IPS DF 19.7 (cell line): ENCODE results near the gene MAP3K3.

Experiments used
- DNase-seq: peaks from one replicate; pipeline ENCODE4 v3.0.0-alpha.2; 2013; ENCODE audit warnings: low read depth, low spot score

The MAP3K3 gene

GRCh38 chr17:63622574-63623390, 565 bp downstream of the MAP3K3 start:
- DNase-seq, result no peak

GRCh38 chr17:63623786-63624530, 1.7 kb downstream of the MAP3K3 start:
- DNase-seq, result no peak

- DNase-seq, result no peak
These were observed 2.3 kb downstream of the MAP3K3 start for GRCh38 chr17:63624531-63624880.

- no peak for DNase-seq
These were observed 4.4 kb downstream of the MAP3K3 start for GRCh38 chr17:63626551-63627180.

GRCh38 chr17:63629627-63630026, 7.4 kb downstream of the MAP3K3 start:
- DNase-seq, result no peak

GRCh38 chr17:63631062-63631461, 8.8 kb downstream of the MAP3K3 start:
- DNase-seq, result no peak

- DNase-seq, result no peak
These were observed 9.4 kb downstream of the MAP3K3 start for GRCh38 chr17:63631626-63632025.

- DNase-seq, result no peak
These were observed 11.5 kb downstream of the MAP3K3 start for GRCh38 chr17:63633742-63634141.

GRCh38 chr17:63634163-63634562, 11.9 kb downstream of the MAP3K3 start:
- no peak for DNase-seq

- no peak for DNase-seq
These were observed 12.6 kb downstream of the MAP3K3 start for GRCh38 chr17:63634816-63635215.

- DNase-seq, result no peak
These were observed 13.1 kb downstream of the MAP3K3 start for GRCh38 chr17:63635290-63635689.

- no peak for DNase-seq
These were observed 13.6 kb downstream of the MAP3K3 start for GRCh38 chr17:63635787-63636186.

GRCh38 chr17:63639125-63639524, 16.9 kb downstream of the MAP3K3 start:
- DNase-seq, result no peak

GRCh38 chr17:63640038-63640437, 17.8 kb downstream of the MAP3K3 start:
- no peak for DNase-seq

- no peak for DNase-seq
These were observed 19.7 kb downstream of the MAP3K3 start for GRCh38 chr17:63641692-63642448.

- no peak for DNase-seq
These were observed 22.6 kb downstream of the MAP3K3 start for GRCh38 chr17:63644846-63645245.

GRCh38 chr17:63645775-63646487, 23.7 kb downstream of the MAP3K3 start:
- no peak for DNase-seq

- no peak for DNase-seq
These were observed 24.2 kb downstream of the MAP3K3 start for GRCh38 chr17:63646488-63646806.

- no peak for DNase-seq
These were observed 25.0 kb downstream of the MAP3K3 start for GRCh38 chr17:63647065-63647725.

GRCh38 chr17:63647936-63648335, 25.7 kb downstream of the MAP3K3 start:
- no peak for DNase-seq

GRCh38 chr17:63649813-63650212, 27.6 kb downstream of the MAP3K3 start:
- DNase-seq, result no peak
